Fibroblast of lung (primary cell): ENCODE results near the gene ZP1.

ENCODE experiments used
- EZH2 ChIP-seq: IDR thresholded peaks from 2 replicates; pipeline ENCODE4 v1.5.1; 2012; ENCODE audit warnings: low read length, control low read depth, mild to moderate bottlenecking; ENCODE audit errors: missing control alignments
- TF ChIP-seq, protein P1 (sequence below), 2 donors: IDR thresholded peaks in 1 of 2; conservative IDR thresholded peaks in 1 of 2; 1 replicate in 1 of 2; 2 replicates in 1 of 2; pipeline ENCODE4 v1.5.1; 2011 to 2012; ENCODE audit warnings: low read length in 2 of 2, control low read depth in 1 of 2, inconsistent platforms in 1 of 2, low read depth in 1 of 2, mild to moderate bottlenecking in 1 of 2

DNA sequence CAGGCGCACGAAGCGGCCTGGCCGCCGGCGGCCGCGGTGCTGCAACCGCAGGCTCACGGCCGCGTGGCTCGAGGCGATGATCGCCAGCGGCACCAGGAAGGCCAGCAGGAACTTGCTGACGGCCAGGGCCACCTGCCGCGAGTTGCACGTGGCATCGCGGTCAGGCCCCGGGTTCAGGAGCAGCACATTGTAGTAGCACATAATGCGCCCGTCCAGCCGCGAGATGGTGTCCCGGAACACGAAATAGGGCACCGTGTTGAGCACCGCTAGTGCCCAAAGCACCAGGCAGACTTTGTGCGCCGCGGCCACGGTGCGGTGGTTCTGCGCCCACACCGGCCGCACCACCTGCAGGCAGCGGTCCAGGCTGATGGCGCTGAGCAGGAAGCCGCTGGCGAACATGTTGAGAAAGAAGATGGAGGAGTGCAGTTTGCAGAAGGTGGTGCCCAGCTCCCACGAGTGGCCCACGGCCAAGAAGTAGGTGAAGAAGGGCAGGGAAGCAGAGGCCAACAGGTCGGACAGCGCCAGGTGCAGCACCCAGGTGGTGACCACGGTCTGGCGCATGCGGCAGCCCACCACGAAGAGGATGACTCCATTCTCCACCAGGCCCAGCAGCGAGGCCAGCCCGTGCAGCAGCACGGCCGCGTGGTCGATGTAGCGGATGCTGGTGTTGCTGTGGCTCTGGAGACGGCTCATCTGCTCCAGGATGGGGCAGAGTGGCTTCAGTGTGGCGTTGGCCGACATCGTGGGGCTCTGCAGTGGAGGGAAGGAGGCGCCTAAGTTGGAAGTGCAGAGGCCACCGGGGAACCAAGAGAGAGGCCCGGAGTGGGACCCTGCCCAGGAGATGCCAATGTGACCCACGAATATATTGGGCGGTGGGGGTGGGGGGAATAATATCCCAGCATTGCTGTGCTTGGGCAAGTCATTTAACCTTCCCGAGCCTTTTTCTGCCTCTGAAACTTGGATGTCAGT, 14.1 kb upstream of the ZP1 start:
- TF ChIP-seq, protein P1, sequence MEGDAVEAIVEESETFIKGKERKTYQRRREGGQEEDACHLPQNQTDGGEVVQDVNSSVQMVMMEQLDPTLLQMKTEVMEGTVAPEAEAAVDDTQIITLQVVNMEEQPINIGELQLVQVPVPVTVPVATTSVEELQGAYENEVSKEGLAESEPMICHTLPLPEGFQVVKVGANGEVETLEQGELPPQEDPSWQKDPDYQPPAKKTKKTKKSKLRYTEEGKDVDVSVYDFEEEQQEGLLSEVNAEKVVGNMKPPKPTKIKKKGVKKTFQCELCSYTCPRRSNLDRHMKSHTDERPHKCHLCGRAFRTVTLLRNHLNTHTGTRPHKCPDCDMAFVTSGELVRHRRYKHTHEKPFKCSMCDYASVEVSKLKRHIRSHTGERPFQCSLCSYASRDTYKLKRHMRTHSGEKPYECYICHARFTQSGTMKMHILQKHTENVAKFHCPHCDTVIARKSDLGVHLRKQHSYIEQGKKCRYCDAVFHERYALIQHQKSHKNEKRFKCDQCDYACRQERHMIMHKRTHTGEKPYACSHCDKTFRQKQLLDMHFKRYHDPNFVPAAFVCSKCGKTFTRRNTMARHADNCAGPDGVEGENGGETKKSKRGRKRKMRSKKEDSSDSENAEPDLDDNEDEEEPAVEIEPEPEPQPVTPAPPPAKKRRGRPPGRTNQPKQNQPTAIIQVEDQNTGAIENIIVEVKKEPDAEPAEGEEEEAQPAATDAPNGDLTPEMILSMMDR (conservative IDR thresholded peaks at IDR 0.05 in 1 of 2, IDR thresholded peaks at IDR 0.05 in 1 of 2; ENCODE audit: low read depth in 1 of 2, low read length in 2 of 2), result no peak
- no peak for TF ChIP-seq EZH2
